Endodermal cell (in vitro differentiated cells): ENCODE data around the gene RFLNA. TPM values are rescaled to one million over a fixed set of nuclear protein-coding genes. Genes with fewer than 3 reads are reported as not detected.

Experiments used
- DNase-seq: peaks from one replicate; pipeline ENCODE4 v3.0.0-alpha.2; 2017
- H3K27ac ChIP-seq: 2 replicates; pipeline ENCODE4 v1.5.1; 2013; ENCODE audit warnings: mild to moderate bottlenecking, low read depth, low read length, moderate library complexity
- H3K27me3 ChIP-seq: 2 replicates; pipeline ENCODE4 v1.6.1; 2013; ENCODE audit warnings: mild to moderate bottlenecking, low read length, moderate library complexity; ENCODE audit not compliant: insufficient read depth, control insufficient read depth, poor library complexity, severe bottlenecking
- H3K36me3 ChIP-seq: 2 replicates; pipeline ENCODE4 v1.7.0; 2013; ENCODE audit warnings: mild to moderate bottlenecking, low read length, moderate library complexity; ENCODE audit not compliant: control insufficient read depth, insufficient read depth
- H3K4me1 ChIP-seq: one replicate; pipeline ENCODE4 v1.7.0; 2013; ENCODE audit warnings: low read length; ENCODE audit not compliant: control insufficient read depth, insufficient read depth
- H3K4me3 ChIP-seq: 2 replicates; pipeline ENCODE4 v1.5.1; 2013; ENCODE audit warnings: mild to moderate bottlenecking, low read length, moderate library complexity
- H3K9ac ChIP-seq: 2 replicates; pipeline ENCODE4 v1.6.1; 2013; ENCODE audit warnings: mild to moderate bottlenecking, low read length, moderate library complexity; ENCODE audit not compliant: poor library complexity, severe bottlenecking; ENCODE audit errors: extremely low read depth
- H3K9me3 ChIP-seq: 2 replicates; pipeline ENCODE4 v1.6.1; 2013; ENCODE audit warnings: mild to moderate bottlenecking, low read length, moderate library complexity; ENCODE audit not compliant: control insufficient read depth
- H3K27ac Mint-ChIP-seq: 2 replicates; pipeline ENCODE4 v1.8.0; 2020; ENCODE audit warnings: mixed read lengths
- H3K27me3 Mint-ChIP-seq: 2 replicates; pipeline ENCODE4 v1.8.0; 2021; ENCODE audit warnings: mild to moderate bottlenecking, mixed read lengths; ENCODE audit not compliant: insufficient read depth
- H3K36me3 Mint-ChIP-seq: 2 replicates; pipeline ENCODE4 v1.8.0; 2020; ENCODE audit warnings: low read depth, mixed read lengths
- H3K4me1 Mint-ChIP-seq: 2 replicates; pipeline ENCODE4 v1.8.0; 2020; ENCODE audit warnings: mixed read lengths
- H3K4me3 Mint-ChIP-seq: 2 replicates; pipeline ENCODE4 v1.8.0; 2020; ENCODE audit warnings: mild to moderate bottlenecking, moderate library complexity, mixed read lengths
- H3K9me3 Mint-ChIP-seq: 2 replicates; pipeline ENCODE4 v1.8.0; 2020; ENCODE audit warnings: mild to moderate bottlenecking, mixed read lengths
- CTCF ChIP-seq: fragments of 200-600 bp; sonication (generic); conservative IDR thresholded peaks from 2 replicates; pipeline ENCODE4 v1.5.0; 2021; ENCODE audit warnings: antibody characterized with exemption, mild to moderate bottlenecking
- WGBS, 2 experiments: methylation state at CpG; one replicate each; pipeline versions ENCODE4 v1.1.5 to v1.1.7; 2013; ENCODE audit warnings: missing lambda C conversion rate in 2 of 2, mixed read lengths in 1 of 2; ENCODE audit not compliant: insufficient coverage in 1 of 2, insufficient read length in 1 of 2; 5-methylcytosine and 5-hydroxymethylcytosine counted together
- total RNA-seq, 2 donors: library from RNA; stranded (reverse); fragmentation: NEBNext Ultra II Directional in 1 of 2; extraction: Animal tissue kit (Norgen Biotek cat#: 25700) in 1 of 2; gene quantifications; 2 replicates in 1 of 2; 3 replicates in 1 of 2; pipeline ENCODE4 v1.2.1, GENCODE V29; 2021

Gene RFLNA
- total RNA-seq, 2 donors from 2014 or later = 1.2 to 2.0 TPM

- H3K27me3 ChIP-seq = no peaks in the 10 kb centered on the region
- no peak overlapping the region for H3K27ac Mint-ChIP-seq
- H3K4me1 ChIP-seq = no peaks in the 10 kb centered on the region
- H3K4me3 ChIP-seq = no peak overlapping the region
- H3K27me3 Mint-ChIP-seq = no peaks in the 10 kb centered on the region
- no peaks in the 10 kb centered on the region for H3K4me1 Mint-ChIP-seq
- no peaks in the 10 kb centered on the region for H3K9me3 ChIP-seq
- peaks cover 25% of the 10 kb centered on the region for H3K36me3 ChIP-seq
- H3K9ac ChIP-seq = no peak overlapping the region
- H3K27ac ChIP-seq = no peak overlapping the region
- H3K9me3 Mint-ChIP-seq = no peaks in the 10 kb centered on the region
- no peak for DNase-seq
- peaks cover 49% of the 10 kb centered on the region for H3K36me3 Mint-ChIP-seq
- H3K4me3 Mint-ChIP-seq = no peak overlapping the region
- TF ChIP-seq CTCF = no peak
- WGBS, 2 experiments = 93 to 95% methylated on average over 16 to 21 of the region's 21 CpGs
Observed at GRCh38 chr12:124335426-124336183, 40.7 kb downstream of the RFLNA start.

- Mint-ChIP-seq H3K27ac (no peak overlapping the region), H3K4me3 (no peak overlapping the region), H3K27me3 (no peaks in the 10 kb centered on the region), H3K4me1 (no peaks in the 10 kb centered on the region), H3K9me3 (no peaks in the 10 kb centered on the region), H3K36me3 (peaks cover 51% of the 10 kb centered on the region)
- Histone ChIP-seq H3K27me3 (no peaks in the 10 kb centered on the region), H3K36me3 (peaks cover 25% of the 10 kb centered on the region), H3K4me1 (no peaks in the 10 kb centered on the region), H3K9ac (no peak overlapping the region), H3K27ac (no peak overlapping the region), H3K9me3 (no peaks in the 10 kb centered on the region), H3K4me3 (no peak overlapping the region)
- no peak for DNase-seq
- TF ChIP-seq CTCF = no peak
- WGBS, 2 experiments = 90 to 91% methylated on average over 8 to 12 of the region's 12 CpGs
Observed at GRCh38 chr12:124336184-124336437, 41.2 kb downstream of the RFLNA start.

- no peak overlapping the region for H3K27ac Mint-ChIP-seq
Observed at GRCh38 chr12:124336742-124337520, 42.0 kb downstream of the RFLNA start.

More at GRCh38 chr12:124336742-124337520, 42.0 kb downstream of the RFLNA start:
- no peak overlapping the region for H3K4me3 ChIP-seq
- Mint-ChIP-seq H3K9me3 (no peaks in the 10 kb centered on the region), H3K4me1 (no peaks in the 10 kb centered on the region), H3K4me3 (no peak overlapping the region), H3K36me3 (peaks cover 48% of the 10 kb centered on the region), H3K27me3 (no peaks in the 10 kb centered on the region)
- no peak overlapping the region for H3K9ac ChIP-seq
- H3K9me3 ChIP-seq = no peaks in the 10 kb centered on the region
- no peak for TF ChIP-seq CTCF
- H3K27me3 ChIP-seq = no peaks in the 10 kb centered on the region
- H3K36me3 ChIP-seq = peaks cover 26% of the 10 kb centered on the region
- 95 to 96% methylated on average over 20 to 40 of the region's 40 CpGs for WGBS, 2 experiments
- DNase-seq = no peak
- no peaks in the 10 kb centered on the region for H3K4me1 ChIP-seq
- no peak overlapping the region for H3K27ac ChIP-seq
